ENCODE measurements around the gene DDX25. TPM values are rescaled to one million over a fixed set of nuclear protein-coding genes. Genes with fewer than 3 reads are reported as not detected.

DDX25 gene
- total RNA-seq, 1 experiment from 2014 or later, result 0.39 TPM

DNA sequence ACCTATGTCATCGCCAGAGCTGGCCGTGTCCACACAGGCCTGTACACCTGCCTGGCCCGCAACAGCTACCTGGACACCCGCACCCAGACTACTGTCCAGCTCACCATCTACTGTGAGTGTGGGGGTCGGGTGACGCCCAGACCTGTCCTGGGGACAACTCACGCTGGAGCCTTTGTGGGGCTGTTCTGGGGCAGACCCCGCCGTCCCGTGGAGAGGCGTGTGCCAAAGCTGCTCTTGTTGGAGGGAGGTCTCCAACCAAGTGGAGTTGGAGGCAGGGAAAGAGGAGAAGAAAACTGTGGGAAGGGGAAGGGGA lies 45.8 kb downstream of the DDX25 start:
- no TSS peak for BruUV-seq (replicated peaks)
- CTCF ChIA-PET, result no interaction called here
- intact Hi-C loops (cut with micrococcal nuclease; ENCODE audit: unreplicated experiment), result no loop called here
- POLR2A ChIA-PET (ENCODE audit: low non-redundant PET), result no interaction called here
- no peak overlapping the region for H3K4me3 ChIP-seq (ENCODE audit: low read depth, low read length, poor library complexity, severe bottlenecking)
- no peak overlapping the region for H3K27ac ChIP-seq (ENCODE audit: low read depth, low read length, poor library complexity, severe bottlenecking)
- no peaks in the 10 kb centered on the region for H3K36me3 ChIP-seq (ENCODE audit: insufficient read depth, low read length, poor library complexity, severe bottlenecking)
- no peaks in the 10 kb centered on the region for H3K27me3 ChIP-seq (replicated peaks; ENCODE audit: insufficient read depth, low read depth, low read length, poor library complexity)
- H3K4me1 ChIP-seq (ENCODE audit: insufficient read depth, low read length, poor library complexity, severe bottlenecking), result no peaks in the 10 kb centered on the region
- DNase-seq (ENCODE audit: low spot score), result no peak
- no peak for TF ChIP-seq EZH2 (IDR thresholded peaks at IDR 0.05; ENCODE audit: borderline replicate concordance, low read depth, low read length, poor library complexity, severe bottlenecking)
- TF ChIP-seq, protein P1, sequence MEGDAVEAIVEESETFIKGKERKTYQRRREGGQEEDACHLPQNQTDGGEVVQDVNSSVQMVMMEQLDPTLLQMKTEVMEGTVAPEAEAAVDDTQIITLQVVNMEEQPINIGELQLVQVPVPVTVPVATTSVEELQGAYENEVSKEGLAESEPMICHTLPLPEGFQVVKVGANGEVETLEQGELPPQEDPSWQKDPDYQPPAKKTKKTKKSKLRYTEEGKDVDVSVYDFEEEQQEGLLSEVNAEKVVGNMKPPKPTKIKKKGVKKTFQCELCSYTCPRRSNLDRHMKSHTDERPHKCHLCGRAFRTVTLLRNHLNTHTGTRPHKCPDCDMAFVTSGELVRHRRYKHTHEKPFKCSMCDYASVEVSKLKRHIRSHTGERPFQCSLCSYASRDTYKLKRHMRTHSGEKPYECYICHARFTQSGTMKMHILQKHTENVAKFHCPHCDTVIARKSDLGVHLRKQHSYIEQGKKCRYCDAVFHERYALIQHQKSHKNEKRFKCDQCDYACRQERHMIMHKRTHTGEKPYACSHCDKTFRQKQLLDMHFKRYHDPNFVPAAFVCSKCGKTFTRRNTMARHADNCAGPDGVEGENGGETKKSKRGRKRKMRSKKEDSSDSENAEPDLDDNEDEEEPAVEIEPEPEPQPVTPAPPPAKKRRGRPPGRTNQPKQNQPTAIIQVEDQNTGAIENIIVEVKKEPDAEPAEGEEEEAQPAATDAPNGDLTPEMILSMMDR (conservative IDR thresholded peaks at IDR 0.05; ENCODE audit: low read depth, low read length), result no peak
- no peaks in the 10 kb centered on the region for H3K9me3 ChIP-seq (ENCODE audit: low read depth, low read length, poor library complexity, severe bottlenecking)

- POLR2A ChIA-PET (ENCODE audit: low non-redundant PET), result no interaction called here
- CTCF ChIA-PET, result no interaction called here
- TF ChIP-seq EZH2 (IDR thresholded peaks at IDR 0.05; ENCODE audit: borderline replicate concordance, low read depth, low read length, poor library complexity, severe bottlenecking), result no peak
- Histone ChIP-seq H3K4me1 (ENCODE audit: insufficient read depth, low read length, poor library complexity, severe bottlenecking) (no peaks in the 10 kb centered on the region), H3K27me3 (replicated peaks; ENCODE audit: insufficient read depth, low read depth, low read length, poor library complexity) (no peaks in the 10 kb centered on the region), H3K27ac (ENCODE audit: low read depth, low read length, poor library complexity, severe bottlenecking) (no peak overlapping the region), H3K36me3 (ENCODE audit: insufficient read depth, low read length, poor library complexity, severe bottlenecking) (no peaks in the 10 kb centered on the region), H3K4me3 (ENCODE audit: low read depth, low read length, poor library complexity, severe bottlenecking) (no peak overlapping the region), H3K9me3 (ENCODE audit: low read depth, low read length, poor library complexity, severe bottlenecking) (no peaks in the 10 kb centered on the region)
- no TSS peak for BruUV-seq (replicated peaks)
- no peak for DNase-seq (ENCODE audit: low spot score)
- intact Hi-C loops (cut with micrococcal nuclease; ENCODE audit: unreplicated experiment), result no loop called here
These were observed 46.7 kb downstream of the DDX25 start for GRCh38 chr11:125950696-125951651.

DNA sequence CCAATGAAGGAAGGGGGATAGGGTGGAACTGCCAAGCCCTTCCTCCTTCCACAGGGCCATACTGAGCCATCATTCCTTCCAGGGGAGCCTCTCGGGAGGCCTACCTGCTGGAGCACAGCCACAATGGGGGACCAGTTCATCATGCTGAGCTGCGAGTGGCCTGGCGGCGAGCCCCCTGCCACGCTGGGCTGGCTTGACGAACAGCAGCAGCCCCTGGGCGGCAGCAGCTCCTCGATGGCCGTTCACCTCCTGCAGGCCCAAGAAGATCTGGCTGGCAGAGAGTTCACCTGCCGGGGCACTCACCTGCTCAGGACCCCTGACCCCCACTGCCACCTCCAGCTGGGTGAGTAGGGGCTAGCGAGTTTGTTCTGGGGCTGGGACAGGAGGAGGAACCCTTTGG lies 47.4 kb downstream of the DDX25 start:
- intact Hi-C loops (cut with micrococcal nuclease; ENCODE audit: unreplicated experiment), result no loop called here
- BruUV-seq (replicated peaks), result no TSS peak
- TF ChIP-seq EZH2 (IDR thresholded peaks at IDR 0.05; ENCODE audit: borderline replicate concordance, low read depth, low read length, poor library complexity, severe bottlenecking), result no peak
- TF ChIP-seq, protein P1 (conservative IDR thresholded peaks at IDR 0.05; ENCODE audit: low read depth, low read length), result no peak
- POLR2A ChIA-PET (ENCODE audit: low non-redundant PET), result no interaction called here
- H3K27ac ChIP-seq (ENCODE audit: low read depth, low read length, poor library complexity, severe bottlenecking), result no peak overlapping the region
- CTCF ChIA-PET, result no interaction called here
- H3K36me3 ChIP-seq (ENCODE audit: insufficient read depth, low read length, poor library complexity, severe bottlenecking), result no peaks in the 10 kb centered on the region
- H3K9me3 ChIP-seq (ENCODE audit: low read depth, low read length, poor library complexity, severe bottlenecking), result no peaks in the 10 kb centered on the region
- H3K4me1 ChIP-seq (ENCODE audit: insufficient read depth, low read length, poor library complexity, severe bottlenecking), result no peaks in the 10 kb centered on the region
- H3K4me3 ChIP-seq (ENCODE audit: low read depth, low read length, poor library complexity, severe bottlenecking), result no peak overlapping the region
- no peaks in the 10 kb centered on the region for H3K27me3 ChIP-seq (replicated peaks; ENCODE audit: insufficient read depth, low read depth, low read length, poor library complexity)
- no peak for DNase-seq (ENCODE audit: low spot score)

- H3K4me1 ChIP-seq (ENCODE audit: insufficient read depth, low read length, poor library complexity, severe bottlenecking), result no peaks in the 10 kb centered on the region
- DNase-seq (ENCODE audit: low spot score), result no peak
- no TSS peak for BruUV-seq (replicated peaks)
- no peak overlapping the region for H3K27ac ChIP-seq (ENCODE audit: low read depth, low read length, poor library complexity, severe bottlenecking)
- H3K4me3 ChIP-seq (ENCODE audit: low read depth, low read length, poor library complexity, severe bottlenecking), result no peak overlapping the region
- POLR2A ChIA-PET (ENCODE audit: low non-redundant PET), result no interaction called here
- H3K36me3 ChIP-seq (ENCODE audit: insufficient read depth, low read length, poor library complexity, severe bottlenecking), result no peaks in the 10 kb centered on the region
- intact Hi-C loops (cut with micrococcal nuclease; ENCODE audit: unreplicated experiment), result no loop called here
- TF ChIP-seq EZH2 (IDR thresholded peaks at IDR 0.05; ENCODE audit: borderline replicate concordance, low read depth, low read length, poor library complexity, severe bottlenecking), result no peak
- TF ChIP-seq, protein P1 (conservative IDR thresholded peaks at IDR 0.05; ENCODE audit: low read depth, low read length), result no peak
- H3K27me3 ChIP-seq (replicated peaks; ENCODE audit: insufficient read depth, low read depth, low read length, poor library complexity), result no peaks in the 10 kb centered on the region
- CTCF ChIA-PET, result no interaction called here
- H3K9me3 ChIP-seq (ENCODE audit: low read depth, low read length, poor library complexity, severe bottlenecking), result no peaks in the 10 kb centered on the region
These were observed 48.3 kb downstream of the DDX25 start for GRCh38 chr11:125952559-125952958.

Measured in A673 (cell line).